Stimulated activated CD8-positive, alpha-beta memory T cell treated with anti-CD3 and anti-CD28 coated beads, Interleukin-15, amount 100 ng/mL, for 24 hours (primary cell): ENCODE results near the gene FHIT.
"Not testable (repeated sequence)": the region's sequence is repeated elsewhere in the genome, so short reads cannot be mapped to it uniquely, and the experiment has no call there.

Experiments used
- DNase-seq: peaks from one replicate; pipeline ENCODE4 v3.0.0-alpha.2; 2020; ENCODE audit warnings: low read depth

FHIT gene

DNA sequence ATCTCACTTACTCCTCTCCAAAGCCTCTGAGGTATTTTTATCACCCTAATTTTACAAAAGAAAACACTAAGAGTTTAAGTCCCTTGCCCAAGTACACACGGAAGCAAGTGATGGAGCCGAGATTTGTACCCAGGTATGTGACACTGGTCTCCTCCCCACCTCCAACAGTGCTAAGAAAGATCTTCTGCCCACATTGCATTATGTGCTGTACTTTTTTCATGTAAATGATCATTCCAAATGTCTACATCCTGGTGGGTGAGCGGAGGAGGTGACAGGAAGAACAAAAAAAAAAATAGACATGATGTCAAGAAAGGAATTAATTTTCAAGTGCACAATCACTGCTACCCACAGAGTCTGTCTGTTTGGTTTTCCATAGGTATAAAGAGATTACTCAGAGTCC, 694.1 kb downstream of the FHIT start:
- DNase-seq: no peak

DNA sequence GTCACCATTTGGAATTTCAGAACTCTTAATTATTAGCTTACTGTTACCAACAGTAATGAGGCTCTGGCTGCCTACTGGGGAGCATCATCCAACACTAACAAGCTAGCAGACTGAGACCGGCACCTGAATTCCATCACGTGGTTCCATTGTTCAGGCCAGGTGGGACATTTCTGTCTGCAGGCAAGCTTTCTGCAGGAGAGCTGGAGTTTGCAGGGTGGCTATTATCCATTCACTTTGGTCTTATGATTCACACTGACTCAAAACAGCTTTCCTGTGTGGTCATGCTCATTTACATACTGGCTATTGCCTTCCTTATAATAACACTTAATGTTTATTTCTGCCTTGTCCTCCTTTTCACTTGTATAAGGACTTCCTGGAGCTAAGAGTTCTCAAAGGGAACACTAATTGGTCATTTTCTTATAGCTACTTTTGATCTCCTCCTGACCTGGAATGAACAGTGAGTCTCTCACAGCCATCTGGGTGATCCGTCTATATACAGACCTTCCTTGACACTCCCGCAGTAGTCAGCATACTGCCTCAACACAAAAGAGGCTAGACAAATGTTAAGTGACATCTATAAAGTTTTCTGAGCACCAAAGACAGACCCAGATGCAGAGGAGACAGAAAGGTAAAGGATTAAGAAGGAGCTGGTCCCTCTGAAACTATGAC, 695.4 kb downstream of the FHIT start:
- no peak for DNase-seq

- no peak for DNase-seq
These were observed 698.1 kb downstream of the FHIT start for GRCh38 chr3:60553144-60553543.

DNA sequence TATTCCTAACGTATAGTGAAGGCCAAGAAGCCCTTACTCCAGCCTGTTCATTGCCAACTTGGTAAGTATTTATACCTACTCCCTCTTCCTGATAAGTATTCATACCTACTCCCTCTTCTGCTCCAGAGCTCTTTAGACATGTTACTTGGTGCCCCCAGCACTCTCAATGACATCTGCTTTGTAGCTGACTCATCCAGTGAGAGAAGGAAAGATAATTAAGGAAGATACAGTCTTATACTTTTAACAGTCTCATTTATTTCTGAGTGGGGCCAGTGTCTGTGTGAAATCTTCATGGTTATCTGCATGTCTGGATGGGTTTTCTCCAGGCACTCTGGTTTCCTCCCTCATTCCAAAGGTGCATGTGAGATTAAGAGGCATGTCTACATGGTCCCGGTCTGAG, 698.7 kb downstream of the FHIT start:
- DNase-seq: no peak

GRCh38 chr3:60551455-60552209, 699.6 kb downstream of the FHIT start:
- DNase-seq: no peak

- DNase-seq: no peak
These were observed 701.4 kb downstream of the FHIT start for GRCh38 chr3:60549863-60550262.

GRCh38 chr3:60542995-60543394, 708.3 kb downstream of the FHIT start:
- DNase-seq: no peak

GRCh38 chr3:60539394-60539793, 711.9 kb downstream of the FHIT start:
- DNase-seq: not testable (repeated sequence)

GRCh38 chr3:60536420-60536819, 714.8 kb downstream of the FHIT start:
- no peak for DNase-seq

- no peak for DNase-seq
These were observed 719.5 kb downstream of the FHIT start for GRCh38 chr3:60531759-60532158.

DNA sequence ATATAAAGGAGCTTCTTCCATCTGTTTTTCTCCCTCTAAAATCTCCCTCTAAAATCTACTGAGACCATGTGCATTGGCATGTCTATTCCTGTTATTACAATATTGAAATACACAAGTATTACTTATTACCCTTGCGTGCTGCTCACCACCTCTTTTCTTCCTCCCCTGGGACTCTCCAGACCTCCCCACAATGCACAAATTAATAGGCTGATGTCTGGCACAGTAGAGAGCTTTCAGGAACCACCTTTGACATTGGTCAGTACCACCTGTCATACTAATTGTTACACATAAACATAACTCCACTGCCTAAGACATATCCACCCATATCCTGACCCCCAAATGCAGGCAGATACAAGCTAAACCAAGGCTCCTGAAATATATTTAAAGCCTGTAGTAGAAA, 722.6 kb downstream of the FHIT start:
- DNase-seq: no peak

DNA sequence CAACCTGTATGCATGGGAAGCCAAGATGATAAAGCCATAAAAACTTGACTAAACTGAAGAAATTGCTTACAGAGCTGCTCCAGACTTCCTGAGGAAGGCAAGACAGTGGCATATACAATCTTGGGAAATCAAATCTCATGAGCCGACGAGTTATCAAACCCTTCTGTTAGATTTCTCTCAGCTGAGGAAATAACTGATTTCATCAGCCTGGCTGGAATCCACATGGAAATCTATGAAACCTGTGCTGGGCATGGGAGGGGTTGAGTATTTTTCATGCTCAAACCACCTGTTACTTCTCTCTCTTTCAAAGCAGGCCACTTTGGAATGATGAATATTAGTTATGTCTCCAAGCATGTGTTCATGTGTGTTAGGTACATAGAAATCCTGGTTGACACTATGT, 727.7 kb downstream of the FHIT start:
- DNase-seq: no peak

DNA sequence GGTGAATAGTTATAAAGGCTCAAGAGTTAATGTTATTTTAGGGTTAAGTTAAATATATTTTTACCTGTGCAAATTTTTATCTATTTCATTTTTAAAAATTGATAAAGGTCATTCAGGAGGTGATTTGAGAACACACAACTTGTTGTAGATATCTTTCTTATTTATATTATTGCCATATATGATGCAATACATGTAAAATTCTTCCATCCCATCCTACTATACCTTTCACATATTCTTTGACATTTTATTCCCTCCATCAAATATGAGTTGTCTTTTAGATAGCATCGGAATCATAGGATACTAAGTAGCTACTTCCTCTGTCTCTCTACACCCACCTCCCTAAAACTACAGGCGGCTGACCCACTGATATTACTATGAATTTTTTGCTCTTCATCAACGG, 734.1 kb downstream of the FHIT start:
- DNase-seq: no peak

- DNase-seq: no peak
These were observed 736.4 kb downstream of the FHIT start for GRCh38 chr3:60514866-60515265.

GRCh38 chr3:60514085-60514649, 737.1 kb downstream of the FHIT start:
- no peak for DNase-seq

GRCh38 chr3:60513241-60513640, 738.0 kb downstream of the FHIT start:
- no peak for DNase-seq

DNA sequence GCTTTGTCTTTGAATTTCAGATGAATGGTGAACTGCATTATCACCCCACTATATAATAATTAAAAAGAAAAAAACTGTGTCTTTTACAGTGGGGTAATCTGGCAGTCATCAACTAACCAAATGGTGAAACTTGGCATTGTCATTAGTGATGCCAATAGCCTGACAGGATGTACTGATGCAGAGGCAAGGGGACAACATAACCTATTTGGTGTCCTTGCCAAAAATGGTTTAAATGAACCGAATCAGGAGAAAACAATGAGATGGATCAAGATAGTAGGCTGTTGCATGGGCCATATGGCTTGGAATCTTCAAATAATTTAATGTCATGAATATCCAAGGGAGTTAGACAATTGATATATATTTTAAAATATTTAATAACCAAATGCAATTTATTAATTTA, 738.7 kb downstream of the FHIT start:
- DNase-seq: no peak

DNA sequence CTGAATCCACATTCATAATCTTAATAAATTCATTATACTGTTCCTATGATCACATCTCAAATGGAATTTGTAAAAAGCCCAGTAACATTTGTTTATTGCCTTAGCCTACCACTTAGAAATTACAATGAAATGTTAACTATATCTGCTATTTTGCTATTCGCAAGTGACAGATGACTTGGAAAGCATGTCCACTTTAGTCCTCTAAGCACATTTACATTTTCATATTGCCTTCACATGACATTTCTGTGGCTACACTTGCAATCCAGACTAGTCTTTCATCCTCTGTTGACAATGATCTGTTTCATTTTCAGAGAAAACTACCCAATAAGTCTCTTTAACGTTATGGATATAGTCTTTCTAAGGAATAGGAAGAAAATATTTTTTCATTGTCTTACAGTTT, 741.8 kb downstream of the FHIT start:
- DNase-seq: no peak

GRCh38 chr3:60504827-60505457, 746.3 kb downstream of the FHIT start:
- DNase-seq: no peak

DNA sequence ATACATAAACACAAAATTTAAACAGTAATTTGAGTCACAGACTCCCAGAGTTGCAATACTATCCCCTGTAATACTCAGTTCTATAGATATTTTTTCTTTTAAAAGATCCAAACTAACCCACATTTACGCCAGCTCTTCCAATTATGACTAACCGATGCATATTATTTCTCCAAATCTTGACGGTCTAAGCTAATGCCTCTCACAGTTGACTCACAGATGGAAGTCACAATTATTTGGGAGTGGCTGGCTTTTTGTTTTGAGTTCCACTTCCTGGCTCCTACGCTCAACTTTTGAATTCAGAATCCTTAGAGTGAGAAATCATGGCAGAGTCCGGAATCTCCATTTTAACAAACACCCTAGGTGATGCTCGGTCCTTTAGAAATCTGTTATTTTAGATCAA, 749.9 kb downstream of the FHIT start:
- no peak for DNase-seq

DNA sequence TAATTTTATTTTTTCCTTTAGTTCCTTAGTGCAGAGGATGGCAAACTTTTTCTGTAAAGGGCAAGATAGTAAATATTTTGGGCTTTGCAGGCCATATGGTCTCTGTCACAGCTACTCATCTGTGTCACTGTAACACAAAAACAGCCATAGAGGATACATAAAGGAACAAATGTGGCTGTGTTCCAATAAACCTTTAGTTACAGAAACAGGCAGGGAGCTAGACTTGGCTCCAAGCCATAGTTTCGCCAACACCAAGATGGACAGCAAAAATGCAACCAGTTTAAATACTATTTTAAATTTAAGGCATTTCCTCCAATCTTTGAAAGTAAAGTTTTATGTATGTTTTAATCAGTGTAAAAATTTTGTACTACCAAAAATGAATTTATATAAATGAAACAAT, 753.4 kb downstream of the FHIT start:
- no peak for DNase-seq

GRCh38 chr3:60490992-60491391, 760.3 kb downstream of the FHIT start:
- DNase-seq: no peak

DNA sequence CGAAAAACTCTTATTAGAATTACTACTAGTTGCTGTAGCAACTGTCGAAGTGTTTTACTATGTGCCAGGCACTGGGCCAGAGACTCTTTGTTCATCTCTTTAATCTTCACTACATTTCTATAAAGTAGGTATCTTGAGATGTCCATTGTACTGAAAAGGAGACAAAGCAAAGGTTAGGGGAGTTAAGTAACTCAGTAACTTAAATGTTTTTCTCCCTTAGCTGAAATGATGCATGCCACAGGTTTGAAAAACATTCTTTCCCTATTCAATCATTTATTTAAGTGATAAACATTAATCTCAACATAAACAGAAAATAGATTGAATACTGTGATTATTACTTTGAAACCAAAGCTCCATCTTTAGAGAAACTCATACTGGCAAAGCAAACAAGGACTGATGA, 776.2 kb downstream of the FHIT start:
- DNase-seq: no peak
